ENCODE measurements around the gene VTI1B.
"Not testable (repeated sequence)": the region's sequence is repeated elsewhere in the genome, so short reads cannot be mapped to it uniquely, and the experiment has no call there.

The VTI1B gene

GRCh38 chr14:67674480-67675218, at the start of gene VTI1B:
VTI1B (minus strand) TSS chr14:67674632; CDS start chr14:67674489, 143 bp downstream.
- DNase-seq (ENCODE audit: low read depth): peak; percentile 82

- DNase-seq (ENCODE audit: low read depth): peak; percentile 14
Observed at GRCh38 chr14:67722293-67722692, 47.9 kb upstream of the VTI1B start.

- DNase-seq (ENCODE audit: low read depth): no peak
Observed at GRCh38 chr14:67721875-67722274, 47.4 kb upstream of the VTI1B start.

- DNase-seq (ENCODE audit: low read depth): no peak
Observed at GRCh38 chr14:67719866-67720265, 45.4 kb upstream of the VTI1B start.

GRCh38 chr14:67719385-67719784, 45.0 kb upstream of the VTI1B start:
- DNase-seq (ENCODE audit: low read depth): not testable (repeated sequence)

GRCh38 chr14:67718265-67718664, 43.8 kb upstream of the VTI1B start:
- DNase-seq (ENCODE audit: low read depth): no peak

GRCh38 chr14:67717048-67717447, 42.6 kb upstream of the VTI1B start:
- DNase-seq (ENCODE audit: low read depth): no peak

GRCh38 chr14:67710209-67710608, 35.8 kb upstream of the VTI1B start:
- DNase-seq (ENCODE audit: low read depth): peak; percentile 38

- DNase-seq (ENCODE audit: low read depth): not testable (repeated sequence)
Observed at GRCh38 chr14:67709796-67710195, 35.4 kb upstream of the VTI1B start.

GRCh38 chr14:67709346-67709745, 34.9 kb upstream of the VTI1B start:
- DNase-seq (ENCODE audit: low read depth): not testable (repeated sequence)

- no peak for DNase-seq (ENCODE audit: low read depth)
Observed at GRCh38 chr14:67705211-67705610, 30.8 kb upstream of the VTI1B start.

GRCh38 chr14:67704484-67705089, 30.2 kb upstream of the VTI1B start:
- DNase-seq (ENCODE audit: low read depth): peak; percentile 71

GRCh38 chr14:67703997-67704396, 29.6 kb upstream of the VTI1B start:
- no peak for DNase-seq (ENCODE audit: low read depth)

GRCh38 chr14:67701492-67701891, 27.1 kb upstream of the VTI1B start, which contains the start of gene RDH12:
RDH12 (plus strand) TSS chr14:67701886; CDS start chr14:67722643, 20,757 bp downstream.
- peak; percentile 17 for DNase-seq (ENCODE audit: low read depth)

- no peak for DNase-seq (ENCODE audit: low read depth)
Observed at GRCh38 chr14:67698179-67698578, 23.7 kb upstream of the VTI1B start.

- no peak for DNase-seq (ENCODE audit: low read depth)
Observed at GRCh38 chr14:67697006-67697405, 22.6 kb upstream of the VTI1B start.

- peak; percentile 95 for DNase-seq (ENCODE audit: low read depth)
Observed at GRCh38 chr14:67695394-67695949, 21.0 kb upstream of the VTI1B start, which contains the start of gene RDH11. RDH11 (minus strand) TSS chr14:67695764; CDS start chr14:67695703, 61 bp downstream.

- peak; percentile 97 for DNase-seq (ENCODE audit: low read depth)
Observed at GRCh38 chr14:67694791-67695393, 20.5 kb upstream of the VTI1B start.

- no peak for DNase-seq (ENCODE audit: low read depth)
Observed at GRCh38 chr14:67690011-67690410, 15.6 kb upstream of the VTI1B start.

GRCh38 chr14:67683842-67684241, 9.4 kb upstream of the VTI1B start:
- DNase-seq (ENCODE audit: low read depth): no peak

GRCh38 chr14:67680941-67681340, 6.5 kb upstream of the VTI1B start:
- DNase-seq (ENCODE audit: low read depth): peak; percentile 37

- DNase-seq (ENCODE audit: low read depth): peak; percentile 96
Observed at GRCh38 chr14:67680121-67680602, 5.7 kb upstream of the VTI1B start.
